Measurements from ENCODE around the gene ABHD12B. TPM values are rescaled to one million over a fixed set of nuclear protein-coding genes. Genes with fewer than 3 reads are reported as not detected.
"Not testable (repeated sequence)": the region's sequence is repeated elsewhere in the genome, so short reads cannot be mapped to it uniquely, and the experiment has no call there.

Gene ABHD12B
- polyA plus RNA-seq, 3 donors = 0.45 to 0.54 TPM; not detected in 1

GRCh38 chr14:50897005-50897404 lies 25.2 kb downstream of the ABHD12B start:
- H3K4me1 ChIP-seq (ENCODE audit: control insufficient read depth in 1 of 2, insufficient read depth in 2 of 2, low read length in 2 of 2); H3K4me2 ChIP-seq (replicated peaks; ENCODE audit: extremely low read depth, low read length, poor library complexity, severe bottlenecking); H3K27me3 ChIP-seq (ENCODE audit: control insufficient read depth in 2 of 2, insufficient read depth in 2 of 2, low read length in 2 of 2); H3K79me2 ChIP-seq (ENCODE audit: insufficient read depth, low read length); H4K20me1 ChIP-seq (ENCODE audit: insufficient read depth, low read length); H3K4me3 ChIP-seq (replicated peaks in 1 of 3; ENCODE audit: low read depth in 2 of 3, low read length in 3 of 3); intact Hi-C loops (cut with micrococcal nuclease); H3K27ac Mint-ChIP-seq; H3K9me3 Mint-ChIP-seq; H3K27me3 Mint-ChIP-seq (ENCODE audit: low read depth in 3 of 3); DNase-seq; H3K9ac ChIP-seq (ENCODE audit: insufficient read depth, low read length, poor library complexity, severe bottlenecking); H3K4me1 Mint-ChIP-seq; H3K27ac ChIP-seq (ENCODE audit: low read depth in 1 of 2, low read length in 2 of 2); H3K4me3 Mint-ChIP-seq; H2AFZ ChIP-seq (ENCODE audit: insufficient read depth, low read depth, low read length, poor library complexity, severe bottlenecking); H3K9me3 ChIP-seq (replicated peaks in 1 of 2; ENCODE audit: control insufficient read depth in 1 of 2, insufficient read depth in 1 of 2, low read length in 2 of 2): not testable (repeated sequence)
- peaks cover 43 to 51% of the 10 kb centered on the region in 2 donors for H3K36me3 Mint-ChIP-seq
- H3K36me3 ChIP-seq (replicated peaks in 1 of 2; ENCODE audit: control insufficient read depth in 1 of 2, insufficient read depth in 2 of 2, low read length in 2 of 2) = peaks cover 25 to 48% of the 10 kb centered on the region in 2 donors
- WGBS (ENCODE audit: insufficient coverage) = no CpG with 5 or more reads among the region's 1 CpG

DNA sequence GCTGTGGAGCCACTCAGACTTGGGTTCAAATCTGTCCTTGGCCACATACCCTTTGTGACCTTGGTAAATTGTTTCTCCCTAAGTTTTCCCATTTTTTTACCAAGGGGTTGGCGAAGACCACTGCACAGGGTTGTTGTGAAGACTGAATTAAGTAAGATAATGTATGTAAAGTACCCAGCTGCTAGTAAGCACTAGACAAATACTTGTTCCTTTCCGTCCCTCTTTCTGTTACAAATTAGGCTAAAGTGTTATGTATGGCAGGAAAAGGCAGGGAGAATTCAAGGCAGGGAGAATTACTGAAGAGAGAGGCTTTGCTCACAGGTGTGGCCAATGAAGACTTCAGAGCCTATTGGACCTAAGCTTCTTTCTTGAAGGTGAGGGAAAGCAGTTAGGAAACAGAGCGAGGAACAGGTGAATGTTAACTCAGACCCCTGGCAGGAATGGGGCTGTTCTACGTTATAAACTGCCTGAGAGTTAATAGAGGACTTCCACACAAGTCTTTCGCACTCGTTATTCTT lies 25.9 kb downstream of the ABHD12B start:
- no peak overlapping the region for H3K27ac ChIP-seq (ENCODE audit: low read depth in 1 of 2, low read length in 2 of 2)
- H3K36me3 ChIP-seq (replicated peaks in 1 of 2; ENCODE audit: control insufficient read depth in 1 of 2, insufficient read depth in 2 of 2, low read length in 2 of 2) = peaks cover 28 to 55% of the 10 kb centered on the region in 2 donors
- no peak for DNase-seq
- no peak overlapping the region for H3K9ac ChIP-seq (ENCODE audit: insufficient read depth, low read length, poor library complexity, severe bottlenecking)
- Mint-ChIP-seq H3K27ac (no peak overlapping the region), H3K36me3 (peaks cover 50 to 55% of the 10 kb centered on the region in 2 donors), H3K4me3 (no peak overlapping the region), H3K9me3 (peaks cover 0 to 3% (median 0%) of the 10 kb centered on the region in 7 donors), H3K4me1 (peaks cover 8% of the 10 kb centered on the region), H3K27me3 (ENCODE audit: low read depth in 3 of 3) (peaks cover 0 to 2% (median 1%) of the 10 kb centered on the region in 3 donors)
- no peak for TF ChIP-seq CTCF (IDR thresholded peaks at IDR 0.05)
- H3K27me3 ChIP-seq (ENCODE audit: control insufficient read depth in 2 of 2, insufficient read depth in 2 of 2, low read length in 2 of 2) = no peaks in the 10 kb centered on the region
- H2AFZ ChIP-seq (ENCODE audit: insufficient read depth, low read depth, low read length, poor library complexity, severe bottlenecking) = no peak overlapping the region
- no peaks in the 10 kb centered on the region for H3K9me3 ChIP-seq (replicated peaks in 1 of 2; ENCODE audit: control insufficient read depth in 1 of 2, insufficient read depth in 1 of 2, low read length in 2 of 2)
- no peaks in the 10 kb centered on the region for H4K20me1 ChIP-seq (ENCODE audit: insufficient read depth, low read length)
- intact Hi-C loops (cut with micrococcal nuclease) = no loop called here
- H3K4me1 ChIP-seq (ENCODE audit: control insufficient read depth in 1 of 2, insufficient read depth in 2 of 2, low read length in 2 of 2) = no peaks in the 10 kb centered on the region
- no peaks in the 10 kb centered on the region for H3K79me2 ChIP-seq (ENCODE audit: insufficient read depth, low read length)
- H3K4me2 ChIP-seq (replicated peaks; ENCODE audit: extremely low read depth, low read length, poor library complexity, severe bottlenecking) = no peak overlapping the region
- WGBS (ENCODE audit: insufficient coverage) = no CpG with 5 or more reads among the region's 6 CpGs
- H3K4me3 ChIP-seq (replicated peaks in 1 of 3; ENCODE audit: low read depth in 2 of 3, low read length in 3 of 3) = no peak overlapping the region

Data from CD14-positive monocyte (primary cell).